Right kidney (tissue), 1 donor: Measurements from ENCODE around the gene APOO.
"Not testable (repeated sequence)": the region's sequence is repeated elsewhere in the genome, so short reads cannot be mapped to it uniquely, and the experiment has no call there.

ENCODE experiments used
- DNase-seq: peaks from one replicate; pipeline ENCODE4 v3.0.0-alpha.2; 2016

APOO gene

DNA sequence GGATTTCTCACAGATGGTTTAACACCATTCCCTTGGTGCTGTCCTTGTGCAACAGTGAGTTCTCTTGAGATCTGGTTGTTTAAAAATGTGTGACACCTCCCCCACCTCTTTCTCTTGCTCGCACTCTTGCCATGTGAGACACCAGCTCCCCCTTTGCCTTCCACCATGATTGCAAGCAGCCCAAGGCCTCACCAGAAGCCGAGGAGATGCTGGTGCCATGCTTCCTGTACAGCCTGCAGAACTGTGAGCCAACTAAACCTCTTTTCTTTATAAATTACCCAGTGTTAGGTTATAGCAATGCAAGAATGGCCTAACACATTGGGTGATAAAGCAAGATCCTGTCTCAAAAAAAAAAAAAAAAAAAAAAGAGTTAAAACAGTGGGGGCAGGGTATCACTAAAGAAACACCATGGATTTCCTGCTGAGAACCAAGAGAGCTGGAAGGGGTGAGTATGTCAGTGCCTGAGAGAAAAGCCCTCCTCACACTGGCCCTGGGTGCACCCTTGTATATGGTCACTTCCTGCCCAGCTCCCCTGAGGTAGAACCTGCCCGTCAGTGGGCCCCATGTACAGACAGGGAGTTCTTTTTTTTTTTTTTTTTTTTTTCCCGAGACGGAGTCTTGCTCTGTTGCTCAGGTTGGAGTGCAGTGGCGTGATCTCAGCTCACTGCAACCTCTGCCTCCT lies 46.4 kb downstream of the APOO start:
- DNase-seq, result no peak

DNA sequence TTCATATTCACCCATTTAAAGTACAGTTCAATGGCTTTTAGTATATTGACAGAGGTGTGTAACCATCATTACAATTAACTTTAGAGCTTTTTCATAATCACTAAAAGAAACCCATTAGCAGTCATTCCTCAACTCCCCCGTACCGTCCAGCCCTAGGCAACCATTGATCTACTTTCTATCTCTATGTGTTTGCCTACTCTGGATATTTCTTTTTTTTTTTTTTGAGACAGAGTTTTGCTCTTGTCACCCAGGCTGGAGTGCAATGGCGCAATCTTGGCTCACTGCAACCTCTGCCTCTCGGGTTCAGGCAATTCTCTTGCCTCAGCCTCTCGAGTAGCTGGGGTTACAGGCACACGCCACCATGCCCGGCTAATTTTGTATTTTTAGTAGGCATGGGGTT lies 48.5 kb downstream of the APOO start:
- DNase-seq, result not testable (repeated sequence)

DNA sequence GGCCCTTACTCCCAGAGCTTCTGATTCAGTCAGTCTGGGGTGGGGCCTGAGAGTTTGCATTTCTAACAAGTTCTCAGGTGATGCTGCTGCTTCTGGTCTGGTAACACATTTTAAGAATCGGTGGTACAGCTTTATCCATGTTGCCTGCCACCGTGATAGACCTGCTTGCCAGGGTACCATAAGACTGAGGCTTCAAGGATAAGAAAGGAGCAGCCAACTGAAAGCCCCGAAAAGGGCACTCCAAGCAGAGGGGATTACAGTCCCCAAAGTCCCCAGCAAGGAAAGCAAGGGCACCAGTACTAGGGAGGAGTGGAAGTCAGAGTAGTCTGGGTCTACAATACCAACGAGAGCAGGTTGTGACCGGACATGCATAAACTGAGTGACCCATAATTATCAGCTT lies 49.8 kb downstream of the APOO start:
- DNase-seq, result no peak

DNA sequence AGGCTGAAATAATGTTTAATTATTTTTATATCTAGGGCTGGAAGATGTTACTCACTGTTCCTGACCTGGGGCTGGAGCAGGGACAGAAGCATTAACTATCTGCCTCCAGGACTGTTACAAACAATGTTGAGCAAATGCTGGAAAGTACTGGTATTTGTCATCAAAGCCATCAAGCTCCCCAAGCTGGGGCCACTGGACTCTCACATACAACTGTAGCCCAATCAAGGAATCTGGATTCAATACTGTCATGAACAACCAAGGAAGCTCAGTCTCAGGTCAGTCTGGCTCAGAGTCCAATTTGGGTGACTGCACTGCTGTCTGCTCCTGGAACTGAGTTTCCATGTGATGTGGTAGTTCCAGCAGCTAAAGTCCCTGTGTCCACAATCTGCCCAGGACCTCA lies 50.4 kb downstream of the APOO start:
- no peak for DNase-seq

DNA sequence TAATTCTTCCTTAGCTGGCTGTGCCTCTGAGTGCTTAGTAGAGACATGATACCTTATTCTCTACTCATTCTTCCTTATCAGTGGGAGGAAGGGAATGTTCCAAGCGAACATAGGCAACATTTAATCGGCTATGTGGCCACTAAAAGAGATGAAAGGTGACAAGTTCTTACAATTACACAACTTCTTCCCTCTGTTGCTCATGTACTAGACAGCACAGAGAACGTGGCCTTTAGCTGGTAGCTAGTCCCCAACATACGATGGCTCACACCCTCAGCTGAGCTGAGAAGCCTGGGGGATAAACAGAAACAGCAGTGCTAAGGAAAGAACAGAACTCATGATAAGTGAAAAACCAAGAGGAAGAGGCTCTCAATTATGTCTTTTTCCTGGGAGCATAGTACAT lies 52.2 kb downstream of the APOO start:
- DNase-seq, result no peak

DNA sequence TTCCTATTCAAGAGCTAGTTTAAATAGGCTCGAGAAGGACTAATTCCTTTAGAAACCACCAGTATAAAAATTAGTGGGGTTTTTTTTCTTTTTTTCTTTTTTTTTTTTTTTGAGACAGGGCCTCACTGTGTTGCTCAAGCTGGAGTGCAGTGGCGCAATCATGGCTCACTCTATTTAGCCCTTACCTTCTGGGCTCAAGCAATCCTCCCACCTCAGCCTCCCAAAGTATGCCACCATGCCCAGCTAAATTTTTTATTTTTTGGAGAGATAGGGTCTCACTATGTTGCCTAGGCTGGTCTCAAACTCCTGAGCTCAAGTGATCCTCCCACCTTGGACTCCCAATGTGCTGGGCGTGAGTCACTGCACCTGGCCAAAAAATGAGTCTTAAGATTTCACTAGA lies 52.8 kb downstream of the APOO start:
- DNase-seq, result no peak

DNA sequence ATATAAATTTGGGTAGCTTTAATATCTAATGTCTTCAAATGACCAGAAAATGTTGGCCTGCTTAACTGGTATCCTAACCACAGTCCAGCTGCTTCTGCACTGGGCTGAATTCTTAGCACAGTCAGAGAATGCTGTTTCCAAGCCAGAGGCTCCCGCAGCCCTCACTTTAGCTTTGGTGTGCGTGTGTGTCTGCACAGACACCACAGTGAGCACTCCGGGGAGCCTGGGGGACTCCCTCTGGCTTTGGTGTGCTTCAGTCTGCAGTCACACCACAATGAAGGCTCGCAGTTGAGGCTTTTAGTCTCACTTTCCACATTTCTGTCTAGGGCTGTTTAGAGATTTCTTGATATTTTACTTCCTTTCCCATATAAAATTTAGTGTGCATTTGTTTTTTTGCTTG lies 53.6 kb downstream of the APOO start:
- DNase-seq, result no peak

DNA sequence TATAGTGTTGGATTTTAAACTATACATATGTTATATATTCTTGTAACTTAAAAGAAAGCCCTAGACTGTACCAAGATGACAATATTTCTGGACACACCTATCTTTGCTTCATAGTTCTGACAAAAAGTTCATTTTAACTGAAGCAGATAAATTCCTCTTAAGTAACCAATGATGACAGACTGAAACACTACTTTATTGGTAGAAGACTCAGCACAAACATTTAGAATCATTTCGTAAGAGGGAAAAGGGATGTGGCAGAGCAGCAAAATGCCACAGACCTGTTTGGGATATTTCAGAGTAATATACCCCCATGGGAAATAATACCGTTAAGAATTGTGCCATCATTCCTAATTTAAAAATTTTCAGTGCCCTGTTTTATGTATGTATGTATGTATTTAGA lies 56.2 kb downstream of the APOO start:
- DNase-seq, result no peak

DNA sequence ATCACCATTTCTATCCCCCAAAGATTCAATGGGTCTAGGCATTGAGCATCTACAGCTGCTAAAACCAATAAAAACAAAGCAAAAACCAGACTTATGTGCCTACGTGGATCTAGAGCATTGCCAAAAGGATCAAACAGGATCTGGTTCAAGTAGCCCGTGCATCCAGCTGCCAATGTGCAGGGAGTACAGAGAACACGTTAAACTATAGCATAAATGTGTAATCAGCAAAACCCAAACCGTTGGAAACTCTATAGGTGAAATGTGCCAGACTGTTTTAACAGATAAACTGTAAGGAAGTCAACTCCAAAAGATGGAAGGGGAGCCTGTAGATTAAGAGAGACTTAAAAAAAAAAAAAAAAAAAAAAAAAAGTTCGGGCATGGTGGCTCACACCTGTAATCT lies 58.5 kb downstream of the APOO start:
- DNase-seq, result no peak

DNA sequence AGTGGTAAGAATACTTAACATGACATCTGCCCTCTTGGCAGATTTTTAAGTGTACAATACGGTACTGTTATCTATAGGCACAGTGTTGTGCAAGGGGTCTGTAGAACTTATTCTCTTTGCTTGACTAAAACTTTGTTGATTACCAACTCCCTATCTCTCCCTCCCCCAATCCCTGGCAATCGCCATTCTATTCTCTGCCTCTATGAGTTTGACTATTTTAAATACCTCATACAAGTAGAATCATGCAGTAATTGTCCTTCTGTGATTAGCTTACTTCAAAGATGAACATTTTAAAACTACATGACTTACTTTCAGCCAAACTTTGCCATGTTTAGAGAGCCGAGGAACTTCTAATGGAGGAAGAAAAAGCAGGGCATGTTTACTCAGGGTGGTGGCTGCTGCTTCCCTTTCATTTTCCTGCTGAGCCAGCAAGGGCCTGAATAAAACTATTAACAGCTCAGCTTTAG lies 62.4 kb downstream of the APOO start:
- DNase-seq, result no peak

DNA sequence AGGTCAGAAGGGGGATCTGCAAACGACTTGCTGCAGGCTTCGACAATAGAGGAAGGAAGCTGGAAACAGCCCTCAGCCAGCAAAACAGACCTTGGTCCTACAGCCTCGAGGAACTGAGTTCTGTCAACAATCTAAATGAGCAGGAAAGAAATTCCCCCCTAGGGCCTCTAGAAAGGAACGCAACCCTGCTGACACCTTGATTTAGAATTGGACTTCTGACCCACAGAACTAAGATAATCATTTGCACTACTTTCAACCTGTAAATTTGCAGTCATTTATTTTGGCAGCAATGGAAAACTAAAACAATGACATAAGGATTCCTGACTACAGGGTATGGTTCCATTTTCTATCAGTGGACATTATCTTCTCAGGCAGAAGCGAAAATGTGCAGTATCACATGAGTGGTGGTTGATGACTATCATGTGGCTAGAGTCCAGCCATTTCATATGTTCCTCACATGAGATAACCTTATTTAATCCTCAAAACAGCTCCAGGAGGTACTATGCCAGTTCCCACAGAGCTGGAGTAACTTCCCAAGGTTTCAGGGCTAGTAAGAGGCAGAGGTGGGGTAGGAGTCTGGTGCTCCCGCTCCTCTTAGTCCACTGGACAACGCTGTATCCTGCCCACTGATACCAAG lies 63.1 kb downstream of the APOO start:
- DNase-seq, result no peak

DNA sequence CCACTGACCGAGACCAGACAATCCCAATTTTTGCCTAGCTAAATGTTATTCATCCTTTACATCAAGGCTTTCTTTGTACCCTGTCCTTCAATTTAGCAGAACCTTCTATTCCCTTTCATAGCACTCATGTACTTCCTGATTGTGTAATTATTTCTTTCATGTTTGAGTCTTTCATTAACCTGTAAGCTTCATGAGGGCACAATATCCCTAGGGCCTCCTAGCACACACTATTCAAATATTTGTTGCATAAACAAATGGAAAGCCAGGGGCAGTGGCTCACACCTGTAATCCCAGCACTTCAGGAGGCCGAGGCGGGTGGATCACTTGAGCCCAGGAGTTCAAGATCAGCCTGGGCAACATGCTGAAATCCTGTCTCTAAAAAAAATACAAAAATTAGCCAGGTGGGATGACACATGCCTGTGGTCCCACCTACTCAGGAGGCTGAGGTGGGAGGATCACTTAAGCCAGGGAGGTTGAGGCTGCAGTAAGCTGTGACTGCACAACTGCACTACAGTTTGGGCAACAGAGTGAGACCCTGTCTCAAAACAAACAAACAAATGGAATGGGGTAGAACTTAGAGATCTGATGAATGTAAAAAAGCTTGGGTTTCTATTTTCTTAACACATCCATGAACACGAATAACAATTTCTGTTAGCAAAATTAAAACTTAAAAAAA lies 65.8 kb downstream of the APOO start:
- DNase-seq, result no peak

DNA sequence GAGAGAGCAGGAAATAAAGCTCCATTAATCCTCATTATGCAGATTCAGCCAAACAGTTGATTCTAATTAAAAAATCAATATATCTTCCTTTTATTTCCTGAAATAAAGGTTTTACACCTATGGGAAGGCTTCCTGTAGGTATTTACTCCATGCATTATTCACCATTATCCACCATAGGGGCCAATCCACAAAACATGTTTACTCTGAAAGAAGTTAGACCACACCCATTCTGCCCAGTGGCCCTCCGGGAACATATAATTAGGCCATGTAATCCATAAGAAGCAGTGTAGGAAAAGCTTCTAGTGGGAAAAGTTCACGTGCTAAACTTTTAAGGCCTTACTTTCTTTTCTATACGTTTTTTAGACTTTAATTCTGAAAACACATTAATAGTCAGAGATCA lies 67.1 kb downstream of the APOO start:
- DNase-seq, result no peak

DNA sequence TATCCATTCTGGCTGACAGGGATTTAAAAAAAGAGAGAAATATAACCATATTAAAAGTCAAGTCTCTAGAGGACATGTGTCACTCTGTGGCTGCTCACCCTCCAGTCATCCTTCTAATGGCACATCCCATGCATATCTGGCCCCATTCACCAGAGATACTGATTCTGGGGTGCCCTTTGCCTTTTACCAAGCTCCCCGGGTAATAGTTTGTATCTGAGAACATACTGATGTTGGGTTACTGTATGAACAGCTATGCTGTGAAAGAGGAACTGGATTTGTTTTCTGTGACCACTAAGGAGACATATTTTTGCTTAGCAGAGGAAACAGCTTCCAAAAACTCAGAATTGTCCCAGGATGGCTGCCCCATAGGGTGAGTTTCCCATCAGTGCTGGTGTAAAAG lies 68.8 kb downstream of the APOO start:
- DNase-seq, result no peak

DNA sequence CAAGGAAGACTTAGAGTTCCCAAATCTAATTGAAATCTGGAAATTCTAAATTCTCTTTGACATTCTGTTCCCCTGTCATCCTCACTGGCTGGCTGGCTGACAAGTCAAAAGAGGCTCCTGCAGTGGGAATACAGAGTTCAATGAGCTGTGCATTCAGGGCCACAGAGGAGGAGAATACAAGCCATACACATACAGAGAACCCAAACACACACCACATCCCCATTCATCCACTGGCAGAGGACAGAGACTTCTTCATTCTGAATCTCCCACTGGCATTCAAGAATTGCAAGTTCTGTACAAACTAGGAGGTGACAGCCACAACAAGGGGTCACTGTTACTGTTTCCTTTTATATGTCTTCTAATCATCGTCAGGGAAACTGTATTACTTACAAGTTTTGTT lies 75.0 kb downstream of the APOO start:
- no peak for DNase-seq

DNA sequence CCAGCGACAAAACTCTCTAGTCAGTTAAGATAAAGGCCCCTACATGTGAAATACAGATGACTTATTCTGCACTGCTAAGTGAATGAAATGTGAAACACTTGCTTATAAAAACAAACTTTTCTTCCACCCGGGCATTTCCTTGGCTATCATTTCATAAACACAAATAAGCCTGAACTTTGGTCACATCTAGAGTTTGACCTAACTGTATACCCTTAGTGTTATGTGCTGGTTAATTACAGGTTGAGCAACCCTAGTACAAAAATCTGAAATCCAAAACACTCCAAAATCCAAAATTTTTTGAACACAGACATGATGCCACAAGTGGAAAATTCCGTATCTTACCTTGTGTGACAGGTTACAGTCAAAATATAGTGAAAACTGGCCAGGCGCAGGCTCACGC lies 78.9 kb downstream of the APOO start:
- no peak for DNase-seq

DNA sequence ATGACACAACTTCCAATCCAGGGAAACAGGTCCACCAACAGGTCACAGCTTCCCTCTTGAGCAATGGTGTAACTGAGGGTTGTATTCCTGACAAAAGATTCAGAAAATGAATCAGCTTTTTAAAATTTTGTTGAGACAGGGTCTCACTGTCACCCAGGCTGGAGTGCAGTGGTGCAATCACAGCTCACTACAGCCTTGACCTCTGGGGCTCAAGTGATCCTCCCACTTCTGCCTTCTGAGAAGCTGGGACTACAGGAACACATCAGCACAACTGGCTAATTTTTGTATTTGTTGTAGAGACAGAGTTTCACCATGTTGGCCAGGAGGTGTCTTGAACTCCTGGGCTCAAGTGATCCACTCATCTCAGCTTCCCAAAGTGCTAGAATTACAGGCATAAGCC lies 81.1 kb downstream of the APOO start:
- DNase-seq, result no peak

DNA sequence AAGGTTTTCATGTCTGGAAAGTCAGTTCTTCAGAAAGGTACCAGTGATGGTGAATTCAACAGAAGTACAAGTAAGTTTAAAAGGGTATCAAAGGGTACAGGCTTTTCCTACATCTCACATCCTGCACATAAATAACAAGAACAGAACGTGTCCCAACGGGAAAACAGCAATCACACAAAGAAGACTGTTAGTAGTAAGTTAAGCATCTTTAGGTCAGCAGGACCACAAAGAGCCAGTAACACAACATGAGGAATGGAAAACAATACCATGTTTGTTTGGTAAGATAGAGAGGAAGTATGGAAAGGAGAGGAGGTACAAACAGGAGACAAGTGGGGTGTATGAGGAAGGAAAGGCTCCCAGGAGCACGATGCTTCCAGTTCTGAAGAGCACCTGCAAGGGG lies 81.5 kb downstream of the APOO start:
- no peak for DNase-seq

DNA sequence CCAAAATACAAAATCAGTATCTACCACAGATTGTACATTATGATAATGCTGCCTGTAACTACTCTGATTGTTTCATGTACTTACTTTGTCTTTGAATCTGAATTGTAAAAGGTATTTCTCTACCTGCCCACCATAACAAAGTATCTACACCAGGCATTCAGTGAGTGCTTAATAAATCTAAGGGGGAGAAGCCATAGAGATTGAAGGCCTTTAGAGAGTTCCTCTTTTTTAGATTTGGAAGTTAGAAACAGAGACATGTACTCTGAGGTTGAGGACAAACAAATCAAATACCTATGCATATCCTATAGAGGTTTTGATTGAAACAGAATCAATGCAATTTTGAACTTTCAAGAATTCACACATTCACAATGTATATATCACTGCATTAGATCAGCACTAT lies 82.1 kb downstream of the APOO start:
- DNase-seq, result no peak

DNA sequence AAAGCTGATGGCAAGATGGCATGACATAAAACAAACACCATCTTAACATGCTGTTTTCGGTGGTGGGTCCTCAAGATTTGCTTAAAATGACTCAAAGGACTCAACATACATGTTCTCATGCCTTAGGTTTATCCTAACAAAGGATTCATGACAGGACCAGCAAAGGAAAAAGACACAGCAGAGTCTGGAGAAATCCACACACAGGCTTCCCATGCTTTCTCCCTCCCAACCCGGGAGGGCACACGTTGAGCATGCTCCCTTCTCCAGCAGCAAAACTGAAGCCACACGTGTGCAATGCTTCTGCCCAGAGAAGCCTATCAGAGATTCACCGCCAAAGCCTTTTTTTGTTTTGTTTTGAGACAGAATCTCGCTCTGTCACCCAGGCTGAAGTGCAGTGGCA lies 84.9 kb downstream of the APOO start:
- no peak for DNase-seq

DNA sequence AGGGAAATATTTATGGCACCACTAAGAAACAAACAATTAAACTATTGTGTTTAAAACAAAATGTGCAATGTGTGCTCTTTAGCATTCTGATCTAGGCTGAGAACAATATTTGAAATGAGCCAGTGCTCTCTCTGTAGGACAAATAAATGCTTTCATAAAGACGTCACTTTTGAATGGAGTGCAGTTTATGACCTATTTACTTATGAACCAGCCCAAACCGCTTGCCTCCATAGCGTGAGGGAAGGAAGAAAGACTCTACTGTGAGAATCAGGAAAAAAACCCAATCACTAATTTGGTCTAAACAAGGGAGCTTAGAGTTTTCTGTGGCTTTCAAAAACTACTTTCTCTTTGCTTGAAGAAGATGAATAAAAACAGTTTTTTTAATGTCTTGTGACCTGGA lies 85.3 kb downstream of the APOO start:
- no peak for DNase-seq

DNA sequence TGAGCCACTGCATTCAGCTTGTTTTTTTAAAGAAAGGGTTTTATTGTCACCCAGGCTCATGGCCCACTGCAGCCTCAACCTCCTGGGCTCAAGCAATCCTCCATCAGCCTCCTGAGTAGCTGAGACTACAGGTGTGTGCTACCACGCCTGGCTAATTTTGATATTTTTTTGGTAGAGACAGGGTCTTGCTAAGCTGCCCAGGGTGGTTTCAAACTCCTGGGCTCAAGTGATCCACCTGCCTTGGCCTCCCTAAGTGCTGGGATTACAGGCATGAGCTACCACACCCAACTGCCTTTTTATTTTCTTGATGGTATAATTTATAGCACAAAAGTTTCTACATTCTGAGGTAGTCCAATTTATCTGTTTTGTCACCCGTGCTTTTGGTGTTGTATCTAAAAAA lies 85.9 kb downstream of the APOO start:
- DNase-seq, result no peak

DNA sequence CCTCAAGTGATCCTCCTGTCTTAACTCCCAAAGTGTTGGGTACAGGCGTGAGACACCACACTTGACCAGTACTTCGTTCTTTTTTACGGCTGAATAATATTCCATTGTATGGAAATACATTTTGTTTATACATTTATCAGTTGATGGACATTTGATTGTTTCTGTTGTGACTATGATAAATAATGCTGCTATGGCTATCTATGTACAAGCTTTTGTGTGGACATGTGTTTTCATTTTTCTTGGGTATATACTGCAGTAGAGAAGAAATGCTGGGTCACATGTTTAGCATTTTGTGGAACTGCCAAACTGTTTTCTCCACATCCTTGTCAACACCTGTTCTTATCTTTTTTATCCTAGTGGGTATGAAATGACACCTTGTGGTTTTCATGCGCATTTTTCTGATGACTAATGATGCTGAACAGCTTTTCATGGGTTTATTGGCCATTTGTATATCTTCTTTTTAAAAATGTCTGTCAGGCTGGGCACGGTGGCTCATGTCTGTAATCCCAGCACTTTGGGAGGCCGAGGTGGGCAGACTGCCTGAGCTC lies 87.4 kb downstream of the APOO start:
- no peak for DNase-seq
